ENCODE results near the gene ANKMY1. TPM values are rescaled to one million over a fixed set of nuclear protein-coding genes. Genes with fewer than 3 reads are reported as not detected.

Gene ANKMY1
- polyA plus RNA-seq, 3 donors, result 10.5 to 14.9 (median 11.4) TPM

- no peak for DNase-seq (ENCODE audit: extremely low read depth in 1 of 11, low read depth in 9 of 11, low spot score in 4 of 11)
Measured at GRCh38 chr2:240448387-240449274, 109.2 kb downstream of the ANKMY1 start.

DNA sequence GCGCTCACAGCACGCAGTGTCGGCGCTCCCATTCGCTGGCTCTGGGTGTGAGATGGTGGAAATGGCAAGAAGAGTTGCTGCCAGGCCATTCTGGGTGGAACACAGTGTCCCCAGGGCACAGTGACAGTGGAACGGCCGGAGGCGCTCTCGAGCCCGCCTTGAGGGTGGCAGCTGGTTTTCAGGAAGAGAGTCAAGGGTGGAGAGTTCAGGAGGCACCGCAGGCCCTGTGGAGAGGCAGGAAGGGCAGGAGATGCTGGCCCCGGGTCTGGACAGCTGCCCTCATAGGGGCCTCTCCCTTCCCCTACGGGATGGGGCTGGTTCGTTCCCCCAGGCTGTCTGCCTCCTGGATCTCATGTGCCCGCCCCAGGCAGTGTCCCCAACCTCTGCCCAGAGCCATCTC lies 109.9 kb downstream of the ANKMY1 start:
- no peak for DNase-seq (ENCODE audit: extremely low read depth in 1 of 11, low read depth in 9 of 11, low spot score in 4 of 11)

- DNase-seq (ENCODE audit: extremely low read depth in 1 of 11, low read depth in 9 of 11, low spot score in 4 of 11), result no peak
Measured at GRCh38 chr2:240447331-240447730, 110.5 kb downstream of the ANKMY1 start.

DNA sequence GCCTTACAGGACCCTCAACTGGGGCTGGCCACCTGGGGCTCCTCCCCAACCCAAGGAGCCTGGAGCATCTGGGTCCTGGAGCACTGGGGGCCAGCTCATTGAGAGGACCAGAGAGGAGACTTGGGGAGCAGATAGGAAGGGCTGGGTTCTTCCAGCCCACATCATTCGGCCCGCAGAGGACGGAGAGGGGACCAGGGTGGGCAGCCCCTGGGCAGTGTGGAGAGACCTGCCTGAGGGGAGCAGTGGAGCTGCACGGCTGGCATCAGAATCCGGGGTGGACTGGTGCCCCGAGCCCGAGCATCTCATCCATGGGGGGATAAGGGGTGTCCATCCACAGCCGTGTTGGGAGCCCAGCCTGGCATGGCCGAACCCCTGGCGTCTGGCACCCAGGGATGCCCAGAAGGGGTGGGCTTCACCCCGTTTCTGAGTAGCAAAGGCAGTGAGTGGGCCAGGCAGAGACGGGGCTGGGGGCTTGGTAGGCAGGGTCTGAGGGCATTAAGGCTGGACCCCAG lies 111.1 kb downstream of the ANKMY1 start:
- DNase-seq (ENCODE audit: extremely low read depth in 1 of 11, low read depth in 9 of 11, low spot score in 4 of 11), result no peak

DNA sequence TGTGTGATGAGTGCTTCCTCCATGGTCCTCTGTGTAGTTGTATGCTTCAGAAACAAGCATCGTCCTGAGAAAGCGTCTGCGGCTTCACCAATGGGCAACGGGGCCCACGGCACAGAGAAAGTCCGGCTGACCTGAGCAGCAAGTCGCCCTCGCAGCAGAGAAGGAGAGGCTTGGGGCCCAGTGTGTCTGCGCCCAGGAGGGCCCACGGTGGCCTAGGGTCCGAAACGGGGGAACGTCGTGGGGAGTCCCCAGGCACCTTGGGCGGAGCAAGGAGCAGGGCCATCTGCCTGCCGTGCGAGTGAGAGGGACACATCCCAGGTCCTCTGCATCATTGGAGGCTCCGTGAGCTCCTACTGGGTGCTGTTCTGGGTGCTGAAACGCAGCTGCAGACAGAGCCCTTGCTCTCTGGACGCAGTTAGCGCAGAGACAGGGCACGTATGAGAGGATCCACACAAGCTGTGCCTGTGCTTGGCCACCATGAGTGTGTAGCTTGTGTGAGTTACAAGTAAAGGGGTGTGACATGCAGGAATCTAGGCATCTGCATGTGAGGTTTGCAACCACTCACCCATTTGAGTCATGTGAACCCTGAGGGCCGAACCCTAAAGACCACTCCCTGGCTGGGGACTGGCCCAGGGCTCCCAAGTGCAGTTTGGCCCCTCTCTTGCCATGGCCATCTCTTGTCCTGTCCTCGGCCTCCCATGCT lies 111.7 kb downstream of the ANKMY1 start:
- DNase-seq (ENCODE audit: extremely low read depth in 1 of 11, low read depth in 9 of 11, low spot score in 4 of 11), result no peak

DNA sequence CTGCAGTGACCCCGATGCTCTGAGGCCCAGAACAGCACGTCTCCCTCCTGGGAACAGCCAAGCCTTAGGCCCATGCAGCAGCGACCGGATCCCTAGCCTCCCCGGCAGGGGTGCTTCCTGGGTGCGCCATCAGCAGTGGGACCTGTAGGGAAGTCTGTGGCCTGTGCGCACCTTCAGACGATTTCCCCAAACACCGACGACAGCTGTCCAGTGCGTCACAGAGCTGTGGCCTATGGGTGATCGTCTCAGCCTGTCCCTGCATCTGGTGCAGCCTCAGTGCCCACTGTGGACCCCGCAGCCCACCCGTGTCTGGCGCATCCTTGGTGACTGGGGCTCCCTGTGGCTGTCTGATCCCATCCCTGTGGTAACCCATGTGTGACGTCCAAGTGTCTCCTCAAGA lies 113.3 kb downstream of the ANKMY1 start:
- DNase-seq (ENCODE audit: extremely low read depth in 1 of 11, low read depth in 9 of 11, low spot score in 4 of 11), result no peak

DNA sequence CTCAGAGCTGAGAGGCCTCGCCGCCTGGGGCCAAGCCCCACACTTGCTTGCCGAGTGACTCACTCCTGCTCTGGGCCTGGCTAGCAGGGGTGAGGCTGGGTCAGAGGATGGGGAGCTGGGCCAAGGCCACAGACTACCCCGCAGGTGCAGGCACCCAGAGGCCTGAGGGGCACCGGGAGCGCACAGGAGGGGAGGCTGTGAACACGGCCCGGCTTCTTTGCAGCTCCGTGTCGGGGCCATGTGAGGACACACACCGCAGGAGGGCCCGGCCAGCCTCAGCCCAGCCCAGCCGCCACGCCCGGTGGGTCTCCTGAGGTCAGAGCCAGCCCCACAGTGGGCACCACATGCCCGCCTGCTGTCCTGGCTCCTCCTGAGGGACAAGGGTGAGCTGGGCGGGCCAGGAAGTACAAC lies 113.9 kb downstream of the ANKMY1 start:
- no peak for DNase-seq (ENCODE audit: extremely low read depth in 1 of 11, low read depth in 9 of 11, low spot score in 4 of 11)

GRCh38 chr2:240442891-240443715 lies 114.7 kb downstream of the ANKMY1 start:
- no peak for DNase-seq (ENCODE audit: extremely low read depth in 1 of 11, low read depth in 9 of 11, low spot score in 4 of 11)

- no peak for DNase-seq (ENCODE audit: extremely low read depth in 1 of 11, low read depth in 9 of 11, low spot score in 4 of 11)
Measured at GRCh38 chr2:240441993-240442411, 115.8 kb downstream of the ANKMY1 start.

DNA sequence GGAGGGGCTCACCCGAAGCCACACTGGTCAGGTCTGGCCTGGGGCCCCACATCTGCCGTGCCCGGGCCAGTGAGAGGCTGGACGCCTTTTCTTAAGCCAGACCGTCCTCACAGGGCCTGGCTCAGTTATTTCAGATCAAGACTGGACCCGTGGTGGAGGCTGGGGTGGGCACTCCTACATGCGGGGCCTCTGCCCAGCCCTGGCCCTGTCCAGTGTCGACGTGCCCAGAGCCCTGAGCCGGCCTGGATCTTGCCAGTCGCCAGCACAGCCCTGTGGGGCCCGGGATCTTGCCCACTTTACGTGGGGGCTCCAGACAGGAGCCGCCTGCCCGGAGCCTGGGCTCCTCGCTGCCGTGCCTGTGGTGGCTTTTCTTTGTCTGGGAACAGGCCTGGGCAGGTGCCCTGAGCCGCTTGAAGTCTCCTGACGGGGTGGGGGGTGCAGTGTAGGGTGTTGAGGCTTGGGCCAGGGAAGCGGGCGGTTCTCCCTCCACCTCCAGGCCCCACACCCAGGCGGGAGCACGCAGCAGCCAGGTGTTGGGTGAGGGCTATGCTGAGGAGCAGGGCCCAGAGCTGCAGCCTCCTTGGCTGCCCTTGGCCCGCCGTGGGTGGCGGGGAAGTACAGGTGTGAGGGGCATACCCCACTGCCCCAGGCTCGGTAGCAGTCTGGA lies 116.3 kb downstream of the ANKMY1 start:
- no peak for DNase-seq (ENCODE audit: extremely low read depth in 1 of 11, low read depth in 9 of 11, low spot score in 4 of 11)

- no peak for DNase-seq (ENCODE audit: extremely low read depth in 1 of 11, low read depth in 9 of 11, low spot score in 4 of 11)
Measured at GRCh38 chr2:240440704-240441320, 117.0 kb downstream of the ANKMY1 start.

DNA sequence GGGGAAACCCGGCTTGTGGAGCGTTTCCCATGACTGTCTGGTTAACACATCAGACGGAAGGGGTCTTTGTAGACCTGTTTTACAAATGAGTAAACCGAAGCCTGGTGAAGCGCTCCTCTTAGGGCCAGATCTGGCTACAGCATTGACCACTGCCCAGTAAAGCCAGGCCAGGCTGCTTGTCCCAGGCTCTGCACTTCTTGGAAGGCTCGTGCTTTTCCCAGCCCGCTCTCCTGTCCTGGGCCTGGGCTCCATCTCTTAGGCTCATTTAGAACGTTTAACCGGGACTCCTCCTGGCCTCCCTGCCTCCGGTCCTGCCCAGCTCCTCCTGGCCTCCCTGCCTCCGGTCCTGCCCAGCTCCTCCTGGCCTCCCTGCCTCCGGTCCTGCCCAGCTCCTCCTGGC lies 117.5 kb downstream of the ANKMY1 start:
- DNase-seq (ENCODE audit: extremely low read depth in 1 of 11, low read depth in 9 of 11, low spot score in 4 of 11), result no peak

- DNase-seq (ENCODE audit: extremely low read depth in 1 of 11, low read depth in 9 of 11, low spot score in 4 of 11), result no peak
Measured at GRCh38 chr2:240439698-240440151, 118.1 kb downstream of the ANKMY1 start.

DNA sequence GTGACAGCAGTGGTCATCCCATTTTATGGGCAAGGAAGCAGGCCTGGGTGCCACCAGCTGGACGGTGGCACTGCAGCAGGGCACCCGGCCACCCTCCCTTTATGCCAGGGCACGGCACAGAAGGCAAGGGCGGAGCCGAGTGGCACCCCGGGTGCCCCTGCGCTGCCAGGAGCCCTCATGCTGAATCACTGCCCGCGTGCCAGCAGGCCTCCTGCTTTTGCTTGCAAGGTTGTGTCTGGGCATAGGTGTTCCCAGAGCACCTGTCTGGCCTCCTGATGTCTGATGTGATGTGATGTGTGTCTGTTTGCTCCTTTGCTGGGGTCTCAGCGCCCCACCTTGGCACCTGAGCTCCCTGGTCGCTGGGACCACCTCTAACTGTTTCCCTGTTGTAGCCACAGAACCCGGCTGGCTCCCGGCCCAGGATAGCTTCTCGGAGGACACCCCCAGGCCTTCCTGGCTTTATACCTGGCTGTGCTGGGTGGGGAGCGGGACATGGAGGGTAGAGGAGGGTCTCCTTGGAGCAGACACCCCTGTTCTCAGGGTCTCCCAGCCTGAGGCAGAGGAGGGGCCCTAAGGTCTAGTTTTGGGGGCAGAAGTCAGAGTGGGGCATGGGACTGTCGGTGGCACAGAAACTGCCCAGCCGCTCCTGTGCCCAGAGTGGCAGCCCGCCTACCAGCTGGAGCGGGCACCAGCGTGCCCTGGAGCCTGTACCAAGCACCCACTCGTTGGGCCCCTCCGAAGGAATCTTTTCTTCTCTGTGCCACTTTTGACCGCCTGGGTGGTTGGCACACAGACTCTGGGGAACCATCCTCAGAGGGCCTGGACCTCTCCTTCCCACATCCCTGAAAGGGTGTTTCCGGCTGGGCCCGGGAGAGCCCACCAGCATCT lies 118.7 kb downstream of the ANKMY1 start:
- no peak for DNase-seq (ENCODE audit: extremely low read depth in 1 of 11, low read depth in 9 of 11, low spot score in 4 of 11)

DNA sequence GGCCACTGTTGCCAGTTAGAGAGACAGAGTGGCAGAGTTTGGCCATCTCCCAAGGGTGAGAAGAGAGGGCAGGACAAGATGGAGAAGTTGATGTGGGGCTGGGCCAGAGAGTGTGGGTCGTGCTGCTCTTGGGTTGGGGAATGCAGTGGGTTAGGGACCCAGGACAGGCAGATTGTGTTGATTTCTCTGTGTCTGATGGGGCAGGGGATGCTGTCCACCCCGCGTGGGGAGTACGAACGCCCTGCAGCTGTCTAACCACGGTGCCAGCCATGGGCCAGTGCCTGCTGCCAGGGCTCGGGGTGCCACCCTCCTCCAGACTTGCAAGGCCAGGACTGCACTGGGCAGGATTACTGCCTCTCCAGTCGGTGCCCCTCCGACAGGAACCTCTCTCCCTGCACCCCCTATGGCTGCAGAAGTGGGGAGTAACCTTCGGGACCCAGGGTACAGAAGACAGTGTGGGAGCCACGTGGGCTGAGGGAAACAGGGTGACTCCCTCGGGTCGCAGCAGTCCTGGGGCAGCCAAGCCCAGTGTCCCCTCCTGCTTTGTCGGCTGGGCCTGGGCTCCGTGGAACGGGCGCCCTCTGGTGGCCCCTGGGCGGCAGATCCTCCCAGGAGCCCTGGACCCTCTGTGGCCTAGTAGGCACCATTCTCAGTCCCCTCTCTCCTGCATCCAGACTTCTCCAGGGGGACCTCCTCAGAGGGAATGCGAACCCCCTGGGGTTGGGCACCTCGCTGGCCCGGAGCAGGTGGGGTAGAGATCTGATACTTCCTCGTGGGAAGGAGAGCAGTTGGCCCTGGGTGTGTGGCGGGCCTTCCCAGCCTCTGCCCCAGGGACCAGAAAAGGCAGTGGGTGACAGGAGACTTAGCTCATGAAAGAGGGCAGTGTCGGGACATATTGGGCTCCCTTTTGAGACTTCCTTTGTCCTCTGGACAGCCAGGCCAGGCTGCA lies 119.7 kb downstream of the ANKMY1 start:
- peak in 2 of 11 donors; percentile 49 to 54 for DNase-seq (ENCODE audit: extremely low read depth in 1 of 11, low read depth in 9 of 11, low spot score in 4 of 11)

DNA sequence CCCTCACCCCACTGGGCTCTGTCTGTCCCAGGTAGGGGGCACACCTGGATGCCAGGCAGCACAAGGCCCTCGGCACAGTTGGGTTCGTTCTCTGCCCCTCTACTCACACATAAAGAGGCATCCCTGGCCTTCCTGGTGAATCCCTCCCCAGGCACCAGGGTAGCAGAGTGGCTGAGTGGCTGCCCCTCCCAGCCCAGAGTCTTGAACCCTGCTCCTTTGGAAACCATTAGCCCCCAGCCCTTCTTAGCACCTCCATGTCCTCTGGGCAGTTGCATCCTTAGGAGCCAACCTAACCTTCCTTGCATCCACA lies 120.3 kb downstream of the ANKMY1 start:
- no peak for DNase-seq (ENCODE audit: extremely low read depth in 1 of 11, low read depth in 9 of 11, low spot score in 4 of 11)
